Activated CD8-positive, alpha-beta T cell treated with anti-CD3 and anti-CD28 coated beads for 36 hours (primary cell): ENCODE measurements around the gene JAKMIP2. TPM values are rescaled to one million over a fixed set of nuclear protein-coding genes. Genes with fewer than 3 reads are reported as not detected.

Experiments used
- ATAC-seq: fragments of 200-7000 bp; cut with Tn5 transposase; one replicate; pipeline ENCODE4 v1.10.0; 2021; ENCODE audit warnings: mild to moderate bottlenecking, moderate library complexity
- CTCF ChIA-PET: fragments of 350-600 bp; sonication (Branson Sonifier 250); formaldehyde crosslinking; loops from one replicate; lab custom pipeline; 2021; ENCODE audit warnings: antibody characterized with exemption; lab: Charles Lee
- POLR2A ChIA-PET: fragments of 350-600 bp; sonication (Branson Sonifier 250); formaldehyde crosslinking; loops from one replicate; lab custom pipeline; 2021; ENCODE audit warnings: antibody characterized with exemption; lab: Charles Lee
- DNase-seq: peaks from one replicate; pipeline ENCODE4 v3.0.0-alpha.2; 2020
- H3K27ac Mint-ChIP-seq: one replicate; pipeline ENCODE4 v1.8.0; 2021; ENCODE audit warnings: mild to moderate bottlenecking, mixed read lengths
- H3K27me3 Mint-ChIP-seq: one replicate; pipeline ENCODE4 v1.8.0; 2021; ENCODE audit warnings: mixed read lengths
- H3K36me3 Mint-ChIP-seq: one replicate; pipeline ENCODE4 v1.8.0; 2021; ENCODE audit warnings: low read depth, mixed read lengths
- H3K4me1 Mint-ChIP-seq: one replicate; pipeline ENCODE4 v1.8.0; 2021; ENCODE audit warnings: low read depth, mixed read lengths
- H3K4me3 Mint-ChIP-seq: one replicate; pipeline ENCODE4 v1.8.0; 2021; ENCODE audit warnings: mild to moderate bottlenecking, moderate library complexity, mixed read lengths
- H3K9me3 Mint-ChIP-seq: one replicate; pipeline ENCODE4 v1.8.0; 2021; ENCODE audit warnings: mixed read lengths
- CTCF ChIP-seq: fragments of 200-600 bp; IDR thresholded peaks from one replicate; pipeline ENCODE4 v1.8.0; 2022; ENCODE audit warnings: antibody characterized with exemption, mild to moderate bottlenecking
- intact Hi-C: fragments of 100-400 bp; cut with micrococcal nuclease; formaldehyde crosslinking; loops from one replicate; pipeline ENCODE4 v1.10.0; 2022
- total RNA-seq, 2 experiments: library from RNA; stranded (reverse); gene quantifications; one replicate each; pipeline ENCODE4 v1.2.3, GENCODE V29; 2021

The JAKMIP2 gene
- total RNA-seq, 2 experiments from 2014 or later, result 2.6 to 3.2 TPM

DNA sequence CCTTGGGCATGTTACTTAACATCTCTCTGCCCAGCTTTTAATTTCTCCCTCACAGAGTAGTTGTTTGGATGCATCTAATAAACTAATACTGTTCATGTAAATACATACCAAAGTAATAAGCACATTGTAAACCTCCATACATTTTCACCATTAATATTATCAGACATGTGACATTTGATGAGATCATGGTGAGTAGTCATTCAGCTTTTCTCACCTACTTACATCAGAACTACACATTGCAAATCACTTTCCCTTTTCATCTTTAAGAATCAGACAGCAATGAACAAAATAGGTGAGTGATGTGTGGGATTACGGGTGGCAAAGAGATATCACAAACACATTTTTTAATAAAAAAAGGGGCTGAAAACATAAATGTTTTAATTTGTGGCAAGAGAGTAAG lies 89.3 kb downstream of the JAKMIP2 start:
- no peaks in the 10 kb centered on the region for H3K4me1 Mint-ChIP-seq
- ChIA-PET POLR2A (no interaction called here), CTCF (no interaction called here)
- DNase-seq (no peak), ATAC-seq (no peak)
- H3K27ac Mint-ChIP-seq, result no peak overlapping the region
- no peak overlapping the region for H3K4me3 Mint-ChIP-seq
- intact Hi-C loops, result no loop called here
- H3K27me3 Mint-ChIP-seq, result no peaks in the 10 kb centered on the region
- H3K36me3 Mint-ChIP-seq, result peaks cover 8% of the 10 kb centered on the region
- no peak for TF ChIP-seq CTCF
- peaks cover 10% of the 10 kb centered on the region for H3K9me3 Mint-ChIP-seq

- DNase-seq (no peak), ATAC-seq (no peak)
- Mint-ChIP-seq H3K9me3 (no peaks in the 10 kb centered on the region), H3K36me3 (no peaks in the 10 kb centered on the region), H3K4me3 (no peak overlapping the region), H3K4me1 (no peaks in the 10 kb centered on the region), H3K27me3 (no peaks in the 10 kb centered on the region), H3K27ac (no peak overlapping the region)
- ChIA-PET CTCF (no interaction called here), POLR2A (no interaction called here)
- TF ChIP-seq CTCF, result no peak
- intact Hi-C loops, result no loop called here
These were observed 91.4 kb downstream of the JAKMIP2 start for GRCh38 chr5:147691130-147691529.

GRCh38 chr5:147690595-147690994 lies 91.9 kb downstream of the JAKMIP2 start:
- Mint-ChIP-seq H3K9me3 (no peaks in the 10 kb centered on the region), H3K27ac (no peak overlapping the region), H3K4me3 (no peak overlapping the region), H3K4me1 (no peaks in the 10 kb centered on the region), H3K27me3 (no peaks in the 10 kb centered on the region), H3K36me3 (no peaks in the 10 kb centered on the region)
- POLR2A ChIA-PET, result no interaction called here
- DNase-seq, result no peak
- intact Hi-C loops, result no loop called here
- no peak for ATAC-seq
- no peak for TF ChIP-seq CTCF
- CTCF ChIA-PET, result no interaction called here

DNA sequence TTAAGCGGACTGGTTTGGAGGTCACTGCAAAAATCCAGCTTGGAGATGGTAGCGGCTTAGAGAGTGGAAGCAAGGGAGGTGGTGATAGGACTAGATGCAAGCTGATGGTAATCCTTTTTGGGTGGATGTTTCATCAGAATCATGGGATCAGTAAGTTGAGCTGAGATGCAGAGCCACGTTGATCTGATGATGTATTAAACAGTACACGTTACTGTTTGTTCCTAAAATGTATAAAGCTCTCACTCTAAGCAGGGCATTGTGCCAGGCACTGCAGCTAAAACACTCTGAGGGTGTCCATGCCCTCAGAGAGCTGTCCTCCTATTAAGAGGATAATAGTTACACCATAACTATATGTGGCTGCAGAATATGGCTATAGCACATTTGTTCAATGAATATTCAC lies 93.1 kb downstream of the JAKMIP2 start:
- ATAC-seq, result no peak
- Mint-ChIP-seq H3K27ac (no peak overlapping the region), H3K9me3 (no peaks in the 10 kb centered on the region), H3K4me1 (no peaks in the 10 kb centered on the region), H3K36me3 (no peaks in the 10 kb centered on the region), H3K27me3 (no peaks in the 10 kb centered on the region), H3K4me3 (no peak overlapping the region)
- CTCF ChIA-PET, result no interaction called here
- no peak for TF ChIP-seq CTCF
- intact Hi-C loops, result no loop called here
- POLR2A ChIA-PET, result no interaction called here
- no peak for DNase-seq

- H3K4me1 Mint-ChIP-seq, result no peaks in the 10 kb centered on the region
- CTCF ChIA-PET, result interaction anchor here (0.8 kb wide), 1 partner anchor 134 kb away, joined by 3 read pairs; no protein-coding TSS in a partner anchor
These were observed 93.7 kb downstream of the JAKMIP2 start for GRCh38 chr5:147688656-147689356.

More at GRCh38 chr5:147688656-147689356, 93.7 kb downstream of the JAKMIP2 start:
- ATAC-seq (no peak), DNase-seq (no peak)
- Mint-ChIP-seq H3K4me3 (no peak overlapping the region), H3K9me3 (no peaks in the 10 kb centered on the region), H3K27me3 (no peaks in the 10 kb centered on the region), H3K36me3 (no peaks in the 10 kb centered on the region), H3K27ac (no peak overlapping the region)
- intact Hi-C loops, result no loop called here
- POLR2A ChIA-PET, result no interaction called here
- TF ChIP-seq CTCF, result no peak
